WTC11 (cell line): ENCODE results near the gene PTTG1IP2. TPM values are rescaled to one million over a fixed set of nuclear protein-coding genes. Genes with fewer than 3 reads are reported as not detected.
A peak's percentile ranks its signal among the peaks of the same experiment; 100 is the strongest.

Experiments
- ATAC-seq: fragments of 200-7000 bp; cut with Tn5 transposase; 2 replicates; pipeline ENCODE4 v1.10.0; 2021; ENCODE audit warnings: mild to moderate bottlenecking, moderate library complexity
- CTCF ChIA-PET: fragments of 300-600 bp; sonication (Branson Sonifier 250); formaldehyde crosslinking; loops from one replicate; lab custom pipeline; 2021; ENCODE audit warnings: antibody characterized with exemption; lab: Charles Lee
- POLR2A ChIA-PET: fragments of 350-600 bp; sonication (Branson Sonifier 250); formaldehyde crosslinking; loops from one replicate; lab custom pipeline; 2021; ENCODE audit warnings: antibody characterized with exemption; lab: Charles Lee
- DNase-seq: peaks from one replicate; pipeline ENCODE4 v3.0.0; 2021; ENCODE audit warnings: low spot score
- H3K27ac Mint-ChIP-seq: 2 replicates; pipeline ENCODE4 v1.8.0; 2021; ENCODE audit warnings: mixed read lengths
- H3K27me3 Mint-ChIP-seq: 2 replicates; pipeline ENCODE4 v1.8.0; 2021; ENCODE audit warnings: low read depth, mild to moderate bottlenecking, moderate library complexity, mixed read lengths
- H3K36me3 Mint-ChIP-seq: 2 replicates; pipeline ENCODE4 v1.8.0; 2021; ENCODE audit warnings: mixed read lengths
- H3K4me1 Mint-ChIP-seq: 2 replicates; pipeline ENCODE4 v1.8.0; 2022; ENCODE audit warnings: mixed read lengths
- H3K4me3 Mint-ChIP-seq: 2 replicates; pipeline ENCODE4 v1.8.0; 2021; ENCODE audit warnings: mild to moderate bottlenecking, moderate library complexity, mixed read lengths
- H3K9me3 Mint-ChIP-seq: 2 replicates; pipeline ENCODE4 v1.8.0; 2021; ENCODE audit warnings: mixed read lengths
- CBFB ChIP-seq: sonication (generic); formaldehyde crosslinking; IDR thresholded peaks from 2 replicates; pipeline ENCODE4 v1.8.1; 2022; ENCODE audit warnings: mild to moderate bottlenecking, low read depth, missing genetic modification reagents
- CTCF ChIP-seq: fragments of 200-600 bp; IDR thresholded peaks from 2 replicates; pipeline ENCODE4 v1.8.0; 2022; ENCODE audit warnings: antibody characterized with exemption
- ELF4 ChIP-seq: sonication (generic); formaldehyde crosslinking; IDR thresholded peaks from 2 replicates; pipeline ENCODE4 v1.8.1; 2022; ENCODE audit warnings: low read depth, mild to moderate bottlenecking, moderate library complexity, missing genetic modification reagents
- FOXP1 ChIP-seq: sonication (generic); formaldehyde crosslinking; IDR thresholded peaks from 2 replicates; pipeline ENCODE4 v1.8.0; 2022; ENCODE audit warnings: missing genetic modification reagents, mild to moderate bottlenecking, moderate library complexity, borderline replicate concordance
- JAZF1 ChIP-seq: fragments of 250-450 bp; sonication (Bioruptor Pico); IDR thresholded peaks from 2 replicates; pipeline ENCODE4 v1.9.0; 2021; ENCODE audit warnings: moderate library complexity, mild to moderate bottlenecking, inconsistent platforms
- JUN ChIP-seq: sonication (generic); formaldehyde crosslinking; IDR thresholded peaks from 2 replicates; pipeline ENCODE4 v1.8.0; 2023; ENCODE audit warnings: mild to moderate bottlenecking, missing genetic modification reagents
- MLX ChIP-seq: sonication (generic); formaldehyde crosslinking; IDR thresholded peaks from 2 replicates; pipeline ENCODE4 v1.8.1; 2023; ENCODE audit warnings: mild to moderate bottlenecking, missing genetic modification reagents, moderate library complexity
- MYBL2 ChIP-seq: sonication (generic); formaldehyde crosslinking; IDR thresholded peaks from 2 replicates; pipeline ENCODE4 v1.8.1; 2023; ENCODE audit warnings: mild to moderate bottlenecking, moderate library complexity, missing genetic modification reagents
- NR2C2 ChIP-seq: sonication (generic); formaldehyde crosslinking; IDR thresholded peaks from 2 replicates; pipeline ENCODE4 v1.8.0; 2022; ENCODE audit warnings: mild to moderate bottlenecking, missing genetic modification reagents
- NR3C1 ChIP-seq: sonication (generic); formaldehyde crosslinking; conservative IDR thresholded peaks from 2 replicates; pipeline ENCODE4 v1.8.1; 2023; ENCODE audit warnings: low read depth, mild to moderate bottlenecking, missing genetic modification reagents
- OVOL2 ChIP-seq: fragments of 250-450 bp; sonication (Bioruptor Pico); IDR thresholded peaks from 2 replicates; pipeline ENCODE4 v1.9.0; 2021; ENCODE audit warnings: mild to moderate bottlenecking, borderline replicate concordance
- PREB ChIP-seq: sonication (generic); formaldehyde crosslinking; IDR thresholded peaks from 2 replicates; pipeline ENCODE4 v1.8.1; 2022; ENCODE audit warnings: mild to moderate bottlenecking, missing genetic modification reagents, moderate library complexity, borderline replicate concordance
- SMAD3 ChIP-seq: sonication (generic); formaldehyde crosslinking; IDR thresholded peaks from 2 replicates; pipeline ENCODE4 v1.8.0; 2022; ENCODE audit warnings: missing genetic modification reagents, mild to moderate bottlenecking, borderline replicate concordance
- ZBTB21 ChIP-seq: sonication (generic); formaldehyde crosslinking; IDR thresholded peaks from 2 replicates; pipeline ENCODE4 v1.8.1; 2023; ENCODE audit warnings: mild to moderate bottlenecking, missing genetic modification reagents, borderline replicate concordance
- ZNF512 ChIP-seq: sonication (generic); formaldehyde crosslinking; IDR thresholded peaks from 2 replicates; pipeline ENCODE4 v1.8.1; 2022; ENCODE audit warnings: missing genetic modification reagents, borderline replicate concordance
- total RNA-seq: library from RNA; stranded (reverse); gene quantifications from 3 replicates; pipeline ENCODE4 v1.2.3, GENCODE V29; 2021
- TF ChIP-seq, protein P1 (sequence below): sonication (generic); formaldehyde crosslinking; IDR thresholded peaks from 2 replicates; pipeline ENCODE4 v1.8.1; 2023; ENCODE audit warnings: mild to moderate bottlenecking, missing genetic modification reagents
- TF ChIP-seq, protein P2 (sequence below): sonication (generic); formaldehyde crosslinking; IDR thresholded peaks from 2 replicates; pipeline ENCODE4 v1.8.0; 2023; ENCODE audit warnings: missing genetic modification reagents, mild to moderate bottlenecking, borderline replicate concordance
- TF ChIP-seq, protein P3 (sequence below): fragments of 250-450 bp; sonication (Bioruptor Pico); IDR thresholded peaks from 2 replicates; pipeline ENCODE4 v1.9.0; 2021; ENCODE audit warnings: mild to moderate bottlenecking
- TF ChIP-seq, protein P4 (sequence below): sonication (generic); formaldehyde crosslinking; IDR thresholded peaks from 2 replicates; pipeline ENCODE4 v1.8.1; 2022; ENCODE audit warnings: low read depth, mild to moderate bottlenecking, moderate library complexity, missing genetic modification reagents, borderline replicate concordance

Gene PTTG1IP2
- total RNA-seq, 1 experiment from 2014 or later = not detected

GRCh38 chr7:90432752-90433151 lies 36.7 kb upstream of the PTTG1IP2 start (continued):
- TF ChIP-seq ZNF512 (CRISPR knock-in tag) (no peak), ELF4 (CRISPR knock-in tag) (no peak), OVOL2 (CRISPR knock-in tag) (no peak), PREB (CRISPR knock-in tag) (no peak), MLX (CRISPR knock-in tag) (no peak)
- TF ChIP-seq, protein P1, sequence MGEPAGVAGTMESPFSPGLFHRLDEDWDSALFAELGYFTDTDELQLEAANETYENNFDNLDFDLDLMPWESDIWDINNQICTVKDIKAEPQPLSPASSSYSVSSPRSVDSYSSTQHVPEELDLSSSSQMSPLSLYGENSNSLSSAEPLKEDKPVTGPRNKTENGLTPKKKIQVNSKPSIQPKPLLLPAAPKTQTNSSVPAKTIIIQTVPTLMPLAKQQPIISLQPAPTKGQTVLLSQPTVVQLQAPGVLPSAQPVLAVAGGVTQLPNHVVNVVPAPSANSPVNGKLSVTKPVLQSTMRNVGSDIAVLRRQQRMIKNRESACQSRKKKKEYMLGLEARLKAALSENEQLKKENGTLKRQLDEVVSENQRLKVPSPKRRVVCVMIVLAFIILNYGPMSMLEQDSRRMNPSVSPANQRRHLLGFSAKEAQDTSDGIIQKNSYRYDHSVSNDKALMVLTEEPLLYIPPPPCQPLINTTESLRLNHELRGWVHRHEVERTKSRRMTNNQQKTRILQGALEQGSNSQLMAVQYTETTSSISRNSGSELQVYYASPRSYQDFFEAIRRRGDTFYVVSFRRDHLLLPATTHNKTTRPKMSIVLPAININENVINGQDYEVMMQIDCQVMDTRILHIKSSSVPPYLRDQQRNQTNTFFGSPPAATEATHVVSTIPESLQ (CRISPR knock-in tag) = no peak

GRCh38 chr7:90433221-90433620 lies 36.2 kb upstream of the PTTG1IP2 start:
- Mint-ChIP-seq H3K36me3 (peaks cover 2% of the 10 kb centered on the region), H3K4me3 (no peak overlapping the region), H3K9me3 (peaks cover 62% of the 10 kb centered on the region), H3K4me1 (peaks cover 12% of the 10 kb centered on the region), H3K27me3 (peaks cover 5% of the 10 kb centered on the region; the same call in 1 of the 2 replicates), H3K27ac (no peak overlapping the region)
- peak; percentile 43; the same call in 1 of the 2 replicates for ATAC-seq
- TF ChIP-seq MYBL2 (CRISPR knock-in tag) = no peak
- no peak for TF ChIP-seq OVOL2 (CRISPR knock-in tag)
- no peak for TF ChIP-seq CTCF
- no peak for TF ChIP-seq SMAD3 (CRISPR knock-in tag)
- TF ChIP-seq, protein P2, sequence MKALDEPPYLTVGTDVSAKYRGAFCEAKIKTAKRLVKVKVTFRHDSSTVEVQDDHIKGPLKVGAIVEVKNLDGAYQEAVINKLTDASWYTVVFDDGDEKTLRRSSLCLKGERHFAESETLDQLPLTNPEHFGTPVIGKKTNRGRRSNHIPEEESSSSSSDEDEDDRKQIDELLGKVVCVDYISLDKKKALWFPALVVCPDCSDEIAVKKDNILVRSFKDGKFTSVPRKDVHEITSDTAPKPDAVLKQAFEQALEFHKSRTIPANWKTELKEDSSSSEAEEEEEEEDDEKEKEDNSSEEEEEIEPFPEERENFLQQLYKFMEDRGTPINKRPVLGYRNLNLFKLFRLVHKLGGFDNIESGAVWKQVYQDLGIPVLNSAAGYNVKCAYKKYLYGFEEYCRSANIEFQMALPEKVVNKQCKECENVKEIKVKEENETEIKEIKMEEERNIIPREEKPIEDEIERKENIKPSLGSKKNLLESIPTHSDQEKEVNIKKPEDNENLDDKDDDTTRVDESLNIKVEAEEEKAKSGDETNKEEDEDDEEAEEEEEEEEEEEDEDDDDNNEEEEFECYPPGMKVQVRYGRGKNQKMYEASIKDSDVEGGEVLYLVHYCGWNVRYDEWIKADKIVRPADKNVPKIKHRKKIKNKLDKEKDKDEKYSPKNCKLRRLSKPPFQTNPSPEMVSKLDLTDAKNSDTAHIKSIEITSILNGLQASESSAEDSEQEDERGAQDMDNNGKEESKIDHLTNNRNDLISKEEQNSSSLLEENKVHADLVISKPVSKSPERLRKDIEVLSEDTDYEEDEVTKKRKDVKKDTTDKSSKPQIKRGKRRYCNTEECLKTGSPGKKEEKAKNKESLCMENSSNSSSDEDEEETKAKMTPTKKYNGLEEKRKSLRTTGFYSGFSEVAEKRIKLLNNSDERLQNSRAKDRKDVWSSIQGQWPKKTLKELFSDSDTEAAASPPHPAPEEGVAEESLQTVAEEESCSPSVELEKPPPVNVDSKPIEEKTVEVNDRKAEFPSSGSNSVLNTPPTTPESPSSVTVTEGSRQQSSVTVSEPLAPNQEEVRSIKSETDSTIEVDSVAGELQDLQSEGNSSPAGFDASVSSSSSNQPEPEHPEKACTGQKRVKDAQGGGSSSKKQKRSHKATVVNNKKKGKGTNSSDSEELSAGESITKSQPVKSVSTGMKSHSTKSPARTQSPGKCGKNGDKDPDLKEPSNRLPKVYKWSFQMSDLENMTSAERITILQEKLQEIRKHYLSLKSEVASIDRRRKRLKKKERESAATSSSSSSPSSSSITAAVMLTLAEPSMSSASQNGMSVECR (CRISPR knock-in tag) = no peak
- no peak for TF ChIP-seq CBFB
- no peak for TF ChIP-seq JAZF1 (CRISPR knock-in tag)
- TF ChIP-seq NR3C1 (CRISPR knock-in tag) = no peak
- TF ChIP-seq ZBTB21 (CRISPR knock-in tag) = no peak
- TF ChIP-seq, protein P3, sequence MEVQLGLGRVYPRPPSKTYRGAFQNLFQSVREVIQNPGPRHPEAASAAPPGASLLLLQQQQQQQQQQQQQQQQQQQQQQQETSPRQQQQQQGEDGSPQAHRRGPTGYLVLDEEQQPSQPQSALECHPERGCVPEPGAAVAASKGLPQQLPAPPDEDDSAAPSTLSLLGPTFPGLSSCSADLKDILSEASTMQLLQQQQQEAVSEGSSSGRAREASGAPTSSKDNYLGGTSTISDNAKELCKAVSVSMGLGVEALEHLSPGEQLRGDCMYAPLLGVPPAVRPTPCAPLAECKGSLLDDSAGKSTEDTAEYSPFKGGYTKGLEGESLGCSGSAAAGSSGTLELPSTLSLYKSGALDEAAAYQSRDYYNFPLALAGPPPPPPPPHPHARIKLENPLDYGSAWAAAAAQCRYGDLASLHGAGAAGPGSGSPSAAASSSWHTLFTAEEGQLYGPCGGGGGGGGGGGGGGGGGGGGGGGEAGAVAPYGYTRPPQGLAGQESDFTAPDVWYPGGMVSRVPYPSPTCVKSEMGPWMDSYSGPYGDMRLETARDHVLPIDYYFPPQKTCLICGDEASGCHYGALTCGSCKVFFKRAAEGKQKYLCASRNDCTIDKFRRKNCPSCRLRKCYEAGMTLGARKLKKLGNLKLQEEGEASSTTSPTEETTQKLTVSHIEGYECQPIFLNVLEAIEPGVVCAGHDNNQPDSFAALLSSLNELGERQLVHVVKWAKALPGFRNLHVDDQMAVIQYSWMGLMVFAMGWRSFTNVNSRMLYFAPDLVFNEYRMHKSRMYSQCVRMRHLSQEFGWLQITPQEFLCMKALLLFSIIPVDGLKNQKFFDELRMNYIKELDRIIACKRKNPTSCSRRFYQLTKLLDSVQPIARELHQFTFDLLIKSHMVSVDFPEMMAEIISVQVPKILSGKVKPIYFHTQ (CRISPR knock-in tag) = no peak
- TF ChIP-seq FOXP1 = no peak
- TF ChIP-seq NR2C2 = no peak
- no peak for TF ChIP-seq JUN (CRISPR knock-in tag)
- TF ChIP-seq, protein P4, sequence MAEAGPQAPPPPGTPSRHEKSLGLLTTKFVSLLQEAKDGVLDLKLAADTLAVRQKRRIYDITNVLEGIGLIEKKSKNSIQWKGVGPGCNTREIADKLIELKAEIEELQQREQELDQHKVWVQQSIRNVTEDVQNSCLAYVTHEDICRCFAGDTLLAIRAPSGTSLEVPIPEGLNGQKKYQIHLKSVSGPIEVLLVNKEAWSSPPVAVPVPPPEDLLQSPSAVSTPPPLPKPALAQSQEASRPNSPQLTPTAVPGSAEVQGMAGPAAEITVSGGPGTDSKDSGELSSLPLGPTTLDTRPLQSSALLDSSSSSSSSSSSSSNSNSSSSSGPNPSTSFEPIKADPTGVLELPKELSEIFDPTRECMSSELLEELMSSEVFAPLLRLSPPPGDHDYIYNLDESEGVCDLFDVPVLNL (CRISPR knock-in tag) = no peak
- POLR2A ChIA-PET = no interaction called here
- CTCF ChIA-PET = interaction anchor here (0.7 to 1.0 kb wide), 3 partner anchors 22 to 121 kb away, joined by 3 to 4 read pairs (median 3); no protein-coding TSS in a partner anchor
- DNase-seq = no peak
